SW480 (cell line): ENCODE data around the gene COX7A1.
"Not testable (repeated sequence)": the region's sequence is repeated elsewhere in the genome, so short reads cannot be mapped to it uniquely, and the experiment has no call there.

Experiments
- DNase-seq: peaks from one replicate; pipeline ENCODE4 v3.0.0-alpha.2; 2016; ENCODE audit warnings: low spot score

COX7A1 gene

DNA sequence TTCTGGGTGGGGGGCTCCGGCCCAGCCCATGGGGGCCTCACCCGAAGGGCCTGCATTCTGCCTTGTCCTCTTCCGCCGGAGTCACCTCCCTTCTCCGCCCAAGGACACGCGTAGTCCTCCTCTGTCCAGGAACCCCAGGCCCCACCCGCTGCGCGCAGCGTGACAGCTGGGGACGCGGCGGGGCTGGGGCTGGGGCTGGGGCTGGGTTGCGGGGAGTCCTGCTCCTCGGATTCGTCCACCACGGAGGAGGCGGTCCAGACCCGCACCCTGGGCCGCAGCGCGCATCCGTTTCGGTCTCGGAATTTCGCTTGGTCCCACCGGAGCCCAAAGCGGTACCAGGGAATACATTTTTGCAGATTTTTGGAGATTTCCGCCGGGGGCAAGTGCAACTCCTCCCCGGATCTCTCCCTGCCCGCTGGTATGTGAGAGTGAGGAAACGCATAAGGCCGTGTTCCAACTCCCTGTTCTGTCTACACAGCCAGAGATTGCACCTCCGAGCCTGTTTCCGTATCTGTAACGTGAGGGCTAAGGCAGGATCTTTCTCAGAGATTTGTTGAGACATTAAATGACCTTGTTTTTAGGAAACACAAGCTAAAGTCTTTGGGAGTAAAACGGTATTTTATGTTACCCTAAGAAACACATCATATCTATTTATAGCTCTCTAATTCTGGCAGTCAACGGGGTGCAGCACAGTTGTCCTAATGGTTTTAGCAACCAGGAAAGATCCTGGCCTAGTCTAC, at the start of gene COX7A1:
Gene COX7A1, minus strand, starts transcription at position 96 of the 740 bp plus-strand sequence. Its CDS starts 40 bp downstream, at position 56.
- no peak for DNase-seq

DNA sequence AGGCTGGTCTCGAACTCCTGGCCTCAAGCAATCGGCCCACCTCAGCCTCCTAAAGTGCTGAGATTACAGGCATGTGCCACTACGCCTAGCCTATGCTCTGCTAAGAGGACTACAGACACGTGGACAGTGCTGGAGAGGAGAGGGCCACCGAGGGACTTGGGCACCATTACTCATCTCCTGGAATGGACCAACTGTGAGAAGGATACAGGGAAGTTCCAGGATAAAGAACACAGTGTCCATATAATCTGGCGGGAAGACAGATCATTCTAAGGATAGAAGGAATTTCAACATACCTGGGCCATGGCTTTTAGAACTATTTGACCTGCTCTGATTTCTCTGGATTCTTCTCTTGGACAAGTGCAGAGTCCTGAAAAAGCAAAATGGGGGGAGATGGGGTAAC, 49.4 kb upstream of the COX7A1 start:
- no peak for DNase-seq

DNA sequence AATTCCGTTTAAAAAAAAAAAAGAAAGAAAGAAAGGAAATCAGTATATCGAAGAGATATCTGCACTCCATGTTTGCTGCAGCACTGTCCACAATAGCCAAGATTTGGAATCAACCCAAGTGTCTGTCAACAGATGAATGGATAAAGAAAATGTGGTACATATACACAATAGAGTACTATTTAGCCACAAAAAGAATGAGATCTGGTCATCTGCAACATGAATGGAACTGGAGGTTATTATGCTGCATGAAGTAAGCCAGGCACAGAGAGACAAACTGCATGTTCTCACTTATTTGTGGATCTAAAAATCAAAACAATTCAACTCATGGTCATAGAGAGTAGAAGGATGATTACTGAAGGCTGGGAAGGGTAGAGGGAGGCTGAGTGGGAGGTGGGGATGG, 45.9 kb upstream of the COX7A1 start:
- DNase-seq, result no peak

DNA sequence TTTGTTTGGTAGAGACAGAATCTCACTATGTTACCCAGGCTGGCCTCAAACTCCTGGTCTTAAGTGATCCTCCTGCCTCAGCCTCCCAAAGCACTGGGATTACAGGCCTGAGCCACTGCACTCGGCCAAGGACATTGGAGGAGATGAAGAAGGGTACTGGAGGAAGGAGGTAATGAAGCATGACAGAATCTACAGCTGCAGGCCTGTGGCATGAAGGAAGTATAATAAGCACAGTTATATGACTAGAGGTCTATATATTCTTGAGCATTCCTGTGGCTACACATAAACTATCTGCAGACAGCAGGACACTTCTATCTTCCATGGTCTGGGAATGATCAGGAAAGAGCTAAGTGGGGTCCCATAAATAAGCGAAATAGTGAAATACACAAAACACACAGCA, 44.0 kb upstream of the COX7A1 start:
- no peak for DNase-seq

DNA sequence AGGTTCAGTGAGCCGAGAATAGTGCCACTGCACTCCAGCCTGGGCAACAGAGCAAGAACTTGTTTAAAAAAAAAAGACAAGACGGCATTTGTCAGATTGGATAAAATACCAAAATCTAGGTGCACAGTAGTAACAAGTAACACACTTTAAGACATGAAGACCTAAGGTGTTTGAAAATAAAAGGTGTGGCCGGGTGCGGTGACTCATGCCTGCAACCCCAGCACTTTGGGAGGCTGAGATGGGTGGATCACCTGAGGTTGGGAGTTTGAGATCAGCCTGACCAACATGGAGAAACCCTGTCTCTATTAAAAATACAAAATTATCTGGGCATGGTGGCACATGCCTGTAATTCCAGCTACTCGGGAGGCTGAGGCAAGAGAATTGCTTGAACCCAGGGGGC, 34.5 kb upstream of the COX7A1 start:
- DNase-seq, result not testable (repeated sequence)

DNA sequence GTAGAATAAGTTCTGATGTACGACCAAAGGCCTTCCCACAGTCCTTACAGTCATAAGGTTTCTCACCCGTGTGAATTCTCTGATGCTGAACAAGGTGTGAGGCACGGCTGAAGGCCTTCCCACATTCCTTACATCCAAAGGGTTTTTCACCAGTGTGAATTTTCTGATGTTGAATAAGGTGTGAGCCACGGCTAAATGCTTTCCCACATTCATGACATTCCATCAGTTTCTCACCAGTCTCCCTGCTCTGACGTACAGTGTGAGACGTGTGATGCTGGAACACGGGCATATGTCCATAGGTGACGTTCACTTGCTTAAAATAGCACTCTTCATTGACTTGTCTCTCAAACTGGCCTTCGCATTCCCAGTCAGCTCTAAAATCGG, 31.0 kb upstream of the COX7A1 start:
- peak; percentile 86 for DNase-seq

DNA sequence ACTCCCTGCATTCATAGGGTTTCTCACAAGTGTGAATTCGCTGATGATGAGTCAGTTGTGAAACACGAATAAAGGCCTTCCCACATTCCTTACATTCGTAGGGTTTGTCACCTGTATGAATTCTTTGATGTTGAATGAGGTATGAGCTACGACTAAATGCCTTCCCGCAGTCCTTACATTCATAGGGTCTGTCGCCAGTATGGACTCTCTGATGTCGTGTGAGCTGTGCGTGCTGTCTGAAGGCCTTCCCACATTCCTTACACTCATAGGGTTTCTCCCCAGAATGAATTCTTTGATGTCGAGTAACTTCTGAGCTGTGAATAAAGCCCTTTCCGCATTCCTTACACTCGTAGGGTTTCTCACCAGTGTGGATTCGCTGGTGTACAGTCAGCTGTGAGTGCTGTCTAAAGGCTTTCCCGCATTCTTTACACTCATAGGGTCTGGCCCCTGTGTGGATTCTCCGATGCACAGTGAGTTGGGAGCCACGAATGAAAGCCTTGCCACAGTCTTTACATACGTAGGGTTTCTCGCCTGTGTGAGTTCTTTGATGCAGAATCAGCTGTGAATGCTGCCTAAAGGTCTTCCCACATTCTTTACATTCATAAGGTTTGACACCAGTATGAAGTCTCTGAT, 30.5 kb upstream of the COX7A1 start:
- DNase-seq, result peak; percentile 98

DNA sequence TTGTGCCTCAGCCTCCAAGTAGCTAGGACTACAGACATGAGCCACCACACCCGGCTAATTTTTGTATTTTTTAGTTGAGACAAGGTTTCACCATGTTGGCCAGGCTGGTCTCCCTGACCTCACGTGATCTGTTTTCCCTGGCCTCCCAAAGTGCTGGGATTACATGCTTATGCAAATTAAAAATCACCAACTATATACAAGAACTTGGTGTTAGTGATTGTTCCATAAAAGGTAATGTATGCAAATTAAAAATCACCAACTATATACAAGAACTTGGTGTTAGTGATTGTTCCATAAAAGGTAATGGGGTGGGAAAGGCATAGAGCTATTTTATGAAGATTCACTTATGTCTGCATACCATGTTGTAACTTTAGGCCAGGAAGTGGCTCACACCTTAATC, 26.8 kb upstream of the COX7A1 start:
- not testable (repeated sequence) for DNase-seq

DNA sequence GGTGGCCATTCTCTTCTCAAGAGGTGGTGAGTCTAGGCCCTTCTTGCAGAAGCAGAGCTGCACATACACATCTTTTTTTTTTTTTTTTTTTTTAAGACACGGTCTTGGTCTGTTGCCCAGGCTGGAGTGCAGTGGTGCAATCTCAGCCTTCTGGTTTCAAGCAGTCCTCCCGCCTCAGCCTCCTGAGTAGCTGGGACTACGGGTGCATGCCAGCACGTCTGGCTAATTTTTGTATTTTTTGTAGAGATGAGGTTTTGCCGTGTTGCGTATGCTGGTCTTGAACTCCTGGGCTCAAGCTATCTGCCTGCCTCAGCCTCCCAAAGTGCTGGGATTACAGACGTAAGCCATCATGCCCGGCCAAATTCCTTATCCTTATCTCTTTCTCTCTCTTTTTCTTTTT, 21.6 kb upstream of the COX7A1 start:
- not testable (repeated sequence) for DNase-seq

DNA sequence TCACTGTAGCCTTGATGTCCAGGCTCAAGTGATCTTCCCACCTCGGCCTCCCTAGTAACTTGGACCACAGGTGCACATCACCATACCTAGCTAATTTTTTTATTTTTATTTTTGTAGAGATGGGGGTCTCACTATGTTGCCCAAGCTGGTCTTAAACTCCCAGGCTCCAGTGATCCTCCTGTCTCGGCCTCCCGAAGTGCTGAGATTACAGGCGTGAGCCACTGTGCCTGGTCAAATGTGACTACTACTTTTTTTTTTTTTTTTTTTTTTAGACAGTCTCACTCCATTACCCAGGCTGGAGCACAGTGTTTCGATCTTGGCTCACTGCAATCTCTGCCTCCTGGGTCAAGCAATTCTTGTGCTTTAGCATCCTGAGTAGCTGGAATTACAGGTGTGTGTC, 20.6 kb upstream of the COX7A1 start:
- DNase-seq, result no peak

DNA sequence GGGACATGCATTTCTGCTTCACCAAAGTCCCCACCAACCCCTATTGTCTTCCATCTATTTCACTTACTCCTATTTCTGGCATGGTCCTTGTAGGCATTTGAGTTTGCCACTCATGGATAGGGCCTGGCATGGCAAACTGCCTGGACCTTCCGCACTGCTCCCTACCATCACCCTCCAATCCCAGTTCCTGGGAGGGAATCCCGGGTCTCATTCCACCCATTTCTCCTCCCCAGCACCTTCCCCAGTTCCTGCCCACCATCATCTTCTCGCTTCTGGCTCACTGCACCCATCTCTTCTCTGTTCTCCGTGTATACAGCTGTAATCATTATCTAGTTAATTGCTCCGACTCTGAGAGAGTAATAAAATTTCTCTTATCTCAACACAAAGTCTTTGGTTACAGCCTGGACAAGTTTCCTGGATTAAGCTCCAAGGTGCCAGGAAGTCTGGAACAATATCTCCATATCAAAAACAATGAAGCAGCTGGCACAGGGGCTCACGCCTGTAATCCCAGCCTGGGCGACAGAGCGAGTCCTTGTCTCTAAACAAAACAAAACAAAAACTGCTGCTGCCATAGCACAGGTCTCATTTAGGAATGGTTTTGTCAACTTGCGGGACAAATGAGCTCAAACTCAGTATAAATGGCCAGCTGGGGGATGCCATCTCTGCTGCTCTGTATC, 17.0 kb upstream of the COX7A1 start:
- no peak for DNase-seq

DNA sequence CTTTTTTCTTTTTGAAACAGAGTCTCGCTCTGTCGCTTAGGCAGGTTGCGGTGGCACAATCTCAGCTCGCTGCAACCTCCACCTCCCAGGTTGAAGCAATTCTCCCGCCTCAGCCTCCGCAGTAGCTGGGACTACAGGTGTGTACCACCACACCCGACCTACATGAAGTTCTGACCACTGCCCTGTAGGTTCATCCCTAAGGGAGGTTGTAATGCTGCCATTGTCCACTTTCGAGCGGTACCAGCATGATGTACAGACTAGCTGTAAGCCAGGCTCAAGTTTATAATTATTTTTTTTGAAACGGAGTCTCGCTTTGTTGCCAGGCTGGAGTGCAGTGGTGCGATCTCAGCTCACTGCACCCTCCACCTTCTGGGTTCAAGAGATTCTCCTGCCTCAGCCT, 11.6 kb upstream of the COX7A1 start:
- DNase-seq, result no peak

DNA sequence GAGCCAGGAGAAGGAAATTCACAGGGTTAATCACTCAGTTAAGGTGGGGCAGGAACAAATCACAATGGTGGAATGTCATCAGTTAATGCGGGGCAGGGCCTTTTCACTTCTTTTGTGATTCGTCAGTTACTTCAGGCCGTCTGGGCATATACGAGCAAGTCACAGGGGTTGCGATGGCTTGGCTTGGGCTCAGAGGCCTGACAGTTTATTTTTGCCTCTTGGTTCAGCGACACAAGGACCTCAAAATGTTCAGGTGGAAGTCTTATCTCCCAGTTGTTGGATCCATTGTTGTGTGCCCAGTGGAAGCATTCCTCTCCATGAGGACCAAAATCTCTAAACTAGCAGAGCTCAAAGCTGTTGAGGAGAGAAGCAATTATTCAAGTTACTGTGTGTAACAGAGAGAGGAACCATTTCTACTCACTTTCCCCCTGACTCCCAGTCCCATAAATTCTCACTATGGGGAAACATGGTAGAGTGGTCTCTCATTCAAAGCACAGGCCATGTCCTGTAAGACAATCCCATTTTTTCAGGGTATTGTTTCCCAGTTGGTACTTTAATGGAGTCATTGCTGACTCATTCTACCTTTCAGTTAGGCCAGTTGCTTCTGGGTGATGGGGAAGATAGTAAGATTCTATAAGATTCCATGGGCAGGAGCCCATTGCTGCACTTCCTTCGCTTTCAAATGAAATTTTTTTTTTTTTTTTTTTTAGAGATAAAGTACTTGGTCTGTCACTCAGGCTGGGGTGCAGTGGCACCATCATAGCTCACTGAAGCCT, 8.8 kb upstream of the COX7A1 start:
- DNase-seq, result no peak

DNA sequence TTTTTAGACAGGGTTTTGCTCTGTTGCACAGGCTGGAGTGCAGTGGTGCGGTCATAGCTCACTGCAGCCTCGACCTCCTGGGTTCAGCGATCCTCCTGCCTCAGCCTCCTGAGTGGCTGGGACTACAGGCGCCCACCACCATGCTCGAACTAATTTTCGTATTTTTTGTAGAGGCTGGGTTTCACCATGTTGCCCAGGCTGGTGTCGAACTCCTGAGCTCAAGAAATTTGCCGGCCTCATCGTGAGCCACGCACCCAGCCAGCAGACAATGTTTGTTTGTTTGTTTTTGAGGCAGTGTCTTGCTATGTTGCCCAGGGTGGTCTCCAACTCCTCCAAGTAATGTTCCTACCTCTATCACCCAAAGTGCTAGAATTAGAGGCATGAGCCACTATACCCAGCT, 879 bp upstream of the COX7A1 start:
- no peak for DNase-seq

DNA sequence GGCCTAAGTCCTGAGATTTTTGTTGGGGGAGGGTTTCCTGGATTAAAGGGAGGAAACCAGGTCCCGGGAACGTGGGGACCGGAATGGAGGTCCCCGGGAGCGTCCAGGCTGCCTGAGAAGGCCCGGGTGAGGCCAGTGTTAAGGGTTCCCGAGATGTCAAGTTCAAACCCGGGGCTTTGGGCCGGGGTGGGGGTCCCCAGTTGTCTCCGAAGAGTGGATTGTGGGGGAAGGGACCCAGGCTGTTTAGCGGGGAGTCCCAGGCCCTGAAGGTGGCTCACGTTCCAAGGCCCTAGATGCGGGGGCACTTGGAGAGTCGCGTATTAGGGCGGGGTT, 262 bp downstream of the COX7A1 start:
- no peak for DNase-seq

DNA sequence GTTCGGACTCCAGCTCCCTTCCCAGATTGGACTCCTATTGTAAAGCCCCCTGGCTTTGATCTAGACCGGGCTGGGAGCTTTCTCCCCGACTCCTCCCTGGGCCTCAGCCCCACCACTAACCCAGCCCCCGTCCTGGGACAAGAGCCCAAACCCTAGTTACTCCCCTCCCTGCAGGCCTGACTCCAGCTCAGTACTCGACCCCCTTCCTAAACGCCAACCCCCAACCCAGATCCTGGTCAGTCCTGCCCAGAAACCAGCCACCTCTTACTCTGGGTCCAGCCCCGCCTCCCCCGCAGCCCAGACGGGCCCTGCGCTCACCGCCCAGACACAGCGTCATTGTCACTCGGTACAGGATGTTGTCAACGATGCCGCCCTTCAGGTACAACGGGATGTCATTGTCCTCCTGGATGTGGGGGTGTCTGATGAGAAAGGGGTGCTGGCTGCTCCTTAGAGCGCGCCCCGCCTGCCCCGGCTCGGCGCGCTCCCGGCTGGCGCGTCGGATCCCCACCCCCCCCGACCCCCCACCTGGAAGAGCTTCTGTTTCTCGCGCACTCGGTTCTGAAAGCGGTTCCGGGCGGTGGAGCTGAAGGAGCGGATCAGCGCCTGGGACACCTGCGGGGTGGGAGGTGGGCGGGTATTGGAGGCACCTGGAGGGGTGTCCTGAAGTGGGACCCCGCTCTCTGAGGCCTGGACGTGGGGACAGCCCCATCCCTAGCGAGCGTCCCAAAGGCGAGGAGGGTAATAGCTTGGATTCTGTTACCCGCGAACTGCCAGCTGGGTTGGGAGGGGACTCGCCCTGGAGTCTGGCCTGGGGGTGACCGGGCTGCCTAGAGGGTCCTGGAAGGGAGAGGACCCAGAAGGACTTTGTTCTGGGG, 866 bp downstream of the COX7A1 start:
- no peak for DNase-seq

DNA sequence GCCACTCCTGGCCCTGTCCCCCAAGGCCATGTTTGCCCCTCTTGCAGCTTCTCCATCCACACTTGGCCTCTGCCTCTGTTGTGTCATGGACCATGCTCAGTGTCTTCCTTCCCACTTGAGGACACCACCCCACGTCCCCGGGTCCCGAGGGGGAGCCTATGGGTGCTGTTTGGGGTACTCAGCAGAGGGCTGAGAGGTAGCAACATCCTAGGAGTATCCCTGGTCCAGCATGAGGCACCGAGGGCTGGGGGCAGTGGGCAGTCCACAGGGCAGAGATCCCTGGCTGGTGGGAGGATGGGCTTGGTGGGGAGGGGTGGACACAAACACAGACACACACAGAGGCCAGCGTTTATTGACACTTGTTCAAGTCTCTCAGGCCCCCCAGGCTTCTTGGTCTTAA, 1.7 kb downstream of the COX7A1 start:
- no peak for DNase-seq

DNA sequence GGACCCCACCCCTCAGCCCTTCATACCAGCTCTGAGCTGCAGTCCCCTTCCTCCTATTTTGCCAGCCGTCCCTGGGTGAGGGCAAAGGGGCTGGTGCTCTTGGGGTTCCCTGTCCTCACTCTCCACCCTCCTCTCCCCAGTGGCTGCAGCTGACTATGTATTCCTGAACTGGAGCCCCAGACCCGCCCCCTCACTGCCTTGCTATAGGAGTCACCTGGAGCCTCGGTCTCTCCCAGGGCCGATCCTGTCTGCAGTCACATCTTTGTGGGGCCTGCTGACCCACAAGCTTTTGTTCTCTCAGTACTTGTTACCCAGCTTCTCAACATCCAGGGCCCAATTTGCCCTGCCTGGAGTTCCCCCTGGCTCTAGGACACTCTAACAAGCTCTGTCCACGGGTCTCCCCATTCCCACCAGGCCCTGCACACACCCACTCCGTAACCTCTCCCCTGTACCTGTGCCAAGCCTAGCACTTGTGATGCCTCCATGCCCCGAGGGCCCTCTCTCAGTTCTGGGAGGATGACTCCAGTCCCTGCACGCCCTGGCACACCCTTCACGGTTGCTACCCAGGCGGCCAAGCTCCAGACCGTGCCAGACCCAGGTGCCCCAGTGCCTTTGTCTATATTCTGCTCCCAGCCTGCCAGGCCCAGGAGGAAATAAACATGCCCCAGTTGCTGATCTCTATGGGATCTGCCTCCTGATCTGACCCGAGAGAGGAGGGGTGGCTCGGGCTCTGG, 2.4 kb downstream of the COX7A1 start:
- DNase-seq, result no peak

DNA sequence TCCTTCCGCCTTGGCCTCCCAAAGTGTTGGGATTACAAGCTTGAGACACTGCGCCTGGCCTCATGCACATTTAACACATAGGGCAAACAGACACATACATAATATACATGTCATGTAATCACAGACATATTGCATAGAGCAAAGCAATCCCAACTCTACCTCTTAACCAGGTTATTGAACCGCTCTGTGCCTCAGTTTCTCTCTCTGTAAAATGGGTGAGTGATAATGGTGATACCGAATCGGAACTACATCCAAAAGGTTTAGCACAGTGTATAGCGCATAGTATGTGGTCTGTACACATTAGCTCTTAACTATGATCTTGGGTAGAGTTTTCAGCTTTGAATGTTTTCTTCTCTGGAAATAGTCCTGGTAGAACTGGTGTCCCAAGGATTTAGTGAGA, 7.6 kb downstream of the COX7A1 start:
- DNase-seq, result no peak

DNA sequence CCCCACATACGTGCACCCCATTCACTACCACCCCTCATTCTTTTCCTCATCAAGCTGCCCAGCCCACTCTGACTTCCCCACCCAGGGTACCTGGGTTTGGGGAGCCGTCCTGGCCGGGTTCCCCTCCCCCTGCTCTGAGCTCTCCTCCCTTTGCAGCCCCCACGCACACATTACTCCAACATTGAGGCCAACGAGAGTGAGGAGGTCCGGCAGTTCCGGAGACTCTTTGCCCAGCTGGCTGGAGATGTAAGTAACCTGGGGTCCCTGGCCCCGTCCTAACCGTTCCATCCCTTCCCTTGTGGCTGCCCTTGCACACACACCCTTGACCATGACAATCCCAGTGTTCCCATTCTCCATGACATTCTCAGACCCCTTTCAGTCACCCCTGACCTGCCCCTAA, 9.8 kb downstream of the COX7A1 start:
- DNase-seq, result no peak

DNA sequence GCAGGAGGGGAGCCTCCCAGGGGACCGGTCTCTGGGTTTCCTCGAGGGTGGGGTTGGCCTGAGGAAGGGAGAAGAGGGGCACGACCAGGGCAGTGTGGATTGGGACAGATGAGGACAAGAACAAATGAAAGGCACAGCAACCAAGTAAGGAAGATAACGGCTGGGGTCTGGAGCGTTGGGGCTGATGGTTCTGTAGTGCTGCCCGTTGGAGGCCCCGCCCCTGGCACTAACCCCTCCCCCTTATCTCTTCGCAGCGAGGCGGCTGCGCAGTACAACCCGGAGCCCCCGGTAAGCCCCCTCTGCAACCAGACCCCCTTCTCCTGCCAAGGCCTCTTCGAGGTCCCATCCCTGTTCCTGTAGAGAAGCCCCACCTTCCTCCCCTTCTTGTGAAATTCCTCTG, 10.2 kb downstream of the COX7A1 start:
- no peak for DNase-seq
